ENCODE measurements around the gene LRTM2. TPM values are rescaled to one million over a fixed set of nuclear protein-coding genes. Genes with fewer than 3 reads are reported as not detected.

The LRTM2 gene
- total RNA-seq, 4 donors from 2014 or later: 0.26 TPM; not detected in 3

DNA sequence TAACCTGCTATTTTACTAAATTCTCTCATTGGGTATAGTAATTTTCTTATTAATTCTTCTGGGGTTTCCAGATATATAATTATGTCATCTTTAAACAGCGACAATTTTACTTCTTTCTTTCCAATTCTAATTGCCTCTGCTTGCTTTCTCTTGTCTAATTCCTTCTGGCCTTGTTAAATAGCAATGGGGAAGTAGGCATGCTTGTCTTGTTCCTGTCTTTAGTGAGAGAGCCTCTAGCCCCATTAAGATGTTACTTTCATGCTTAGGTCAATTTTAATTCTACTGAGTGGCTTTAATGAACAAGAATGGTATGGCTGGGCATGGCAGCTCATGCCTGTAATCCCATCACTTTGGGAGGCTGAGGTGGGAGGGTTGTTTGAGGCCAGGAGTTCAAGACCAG is 31.7 kb downstream of the LRTM2 start:
- no peak for DNase-seq (ENCODE audit: low spot score in 2 of 2)

GRCh38 chr12:1853716-1854115 is 33.4 kb downstream of the LRTM2 start:
- no peak overlapping the region for H3K27ac ChIP-seq
- TF ChIP-seq CTCF (IDR thresholded peaks at IDR 0.05) (no peak), POLR2A (IDR thresholded peaks at IDR 0.05) (no peak), EP300 (IDR thresholded peaks at IDR 0.05) (no peak), POLR2AphosphoS5 (IDR thresholded peaks at IDR 0.05) (no peak)
- H3K27me3 ChIP-seq: peaks cover 5% of the 10 kb centered on the region
- no peak overlapping the region for H3K4me3 ChIP-seq
- no peak for DNase-seq (ENCODE audit: low spot score in 2 of 2)
- H3K36me3 ChIP-seq: no peaks in the 10 kb centered on the region
- H3K9me3 ChIP-seq: peaks cover 13% of the 10 kb centered on the region
- 89% methylated on average over 8 of the region's 8 CpGs for WGBS
- H3K4me1 ChIP-seq: no peaks in the 10 kb centered on the region

More for the DNA sequence above, 31.7 kb downstream of the LRTM2 start:
- TF ChIP-seq CTCF (IDR thresholded peaks at IDR 0.05) (no peak), POLR2AphosphoS5 (IDR thresholded peaks at IDR 0.05) (no peak), POLR2A (IDR thresholded peaks at IDR 0.05) (no peak), EP300 (IDR thresholded peaks at IDR 0.05) (no peak)
- no peaks in the 10 kb centered on the region for H3K36me3 ChIP-seq
- no peaks in the 10 kb centered on the region for H3K4me1 ChIP-seq
- 77% methylated on average over 1 of the region's 1 CpG for whole genome bisulfite sequencing
- peaks cover 13% of the 10 kb centered on the region for H3K9me3 ChIP-seq
- no peak overlapping the region for H3K27ac ChIP-seq
- H3K27me3 ChIP-seq: no peaks in the 10 kb centered on the region
- H3K4me3 ChIP-seq: no peak overlapping the region

- no peak overlapping the region for H3K27ac ChIP-seq
- no peaks in the 10 kb centered on the region for H3K4me1 ChIP-seq
- peaks cover 13% of the 10 kb centered on the region for H3K9me3 ChIP-seq
- H3K36me3 ChIP-seq: no peaks in the 10 kb centered on the region
- TF ChIP-seq CTCF (IDR thresholded peaks at IDR 0.05): no peak
- TF ChIP-seq POLR2AphosphoS5 (IDR thresholded peaks at IDR 0.05): no peak
- no peak for TF ChIP-seq POLR2A (IDR thresholded peaks at IDR 0.05)
- no peak for TF ChIP-seq EP300 (IDR thresholded peaks at IDR 0.05)
- H3K27me3 ChIP-seq: peaks cover 6% of the 10 kb centered on the region
- H3K4me3 ChIP-seq: no peak overlapping the region
- 47% methylated on average over 3 of the region's 3 CpGs for WGBS
- DNase-seq (ENCODE audit: low spot score in 2 of 2): no peak
Measured at GRCh38 chr12:1855241-1855640, 34.9 kb downstream of the LRTM2 start.

- Histone ChIP-seq H3K4me3 (no peak overlapping the region), H3K27ac (no peak overlapping the region), H3K27me3 (peaks cover 6% of the 10 kb centered on the region), H3K36me3 (no peaks in the 10 kb centered on the region), H3K4me1 (no peaks in the 10 kb centered on the region), H3K9me3 (peaks cover 13% of the 10 kb centered on the region)
- 69% methylated on average over 2 of the region's 2 CpGs for WGBS
- DNase-seq (ENCODE audit: low spot score in 2 of 2): no peak
- TF ChIP-seq EP300 (IDR thresholded peaks at IDR 0.05) (no peak), POLR2A (IDR thresholded peaks at IDR 0.05) (no peak), CTCF (IDR thresholded peaks at IDR 0.05) (no peak), POLR2AphosphoS5 (IDR thresholded peaks at IDR 0.05) (no peak)
Measured at GRCh38 chr12:1857086-1857485, 36.7 kb downstream of the LRTM2 start.

DNA sequence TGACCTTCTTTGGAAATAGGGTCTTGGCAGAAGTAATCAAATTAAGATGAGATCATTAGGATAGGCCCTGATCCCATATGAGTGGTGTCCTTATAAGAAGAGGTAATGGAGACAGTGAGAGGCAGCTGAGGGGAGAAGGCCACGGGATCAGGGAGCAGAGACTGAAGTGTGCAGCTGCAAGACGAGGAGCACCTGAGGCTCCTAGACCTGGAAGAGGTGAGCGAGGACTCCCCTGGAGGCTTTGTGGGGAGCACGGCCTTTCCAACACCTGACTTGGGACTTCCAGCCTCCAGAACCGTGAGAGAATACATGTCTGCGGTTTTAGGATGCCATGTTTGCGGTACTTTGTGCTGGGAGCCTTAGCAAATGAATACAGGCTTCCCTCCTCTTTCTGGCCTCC is 37.5 kb downstream of the LRTM2 start:
- 91% methylated on average over 7 of the region's 7 CpGs for WGBS
- Histone ChIP-seq H3K9me3 (peaks cover 13% of the 10 kb centered on the region), H3K36me3 (no peaks in the 10 kb centered on the region), H3K4me3 (no peak overlapping the region), H3K27me3 (peaks cover 6% of the 10 kb centered on the region), H3K4me1 (no peaks in the 10 kb centered on the region), H3K27ac (no peak overlapping the region)
- TF ChIP-seq EP300 (IDR thresholded peaks at IDR 0.05) (no peak), CTCF (IDR thresholded peaks at IDR 0.05) (no peak)
- no peak for DNase-seq (ENCODE audit: low spot score in 2 of 2)
